Heart left ventricle (tissue), 16 donors: ENCODE data around the gene SLC6A17. TPM values are rescaled to one million over a fixed set of nuclear protein-coding genes. Genes with fewer than 3 reads are reported as not detected.

ENCODE experiments used
- ATAC-seq, 4 donors: fragments of 200-7000 bp; cut with Tn5 transposase; one replicate each; pipeline ENCODE4 v1.9.1; 2020 to 2022; ENCODE audit warnings: moderate library complexity in 4 of 4, mild to moderate bottlenecking in 3 of 4, moderate number of reproducible peaks in 1 of 4
- DNase-seq, 5 donors: peaks; one replicate each; pipeline ENCODE4 v3.0.0-alpha.2; 2020
- H3K27ac ChIP-seq, 12 donors: fragments of 200-600 bp; sonication (generic) in 4 of 12; one replicate each; pipeline versions ENCODE4 v1.5.0 to v1.8.0; 2016 to 2022; ENCODE audit warnings: mild to moderate bottlenecking in 2 of 12
- H3K27me3 ChIP-seq, 9 donors: fragments of 200-600 bp; sonication (generic) in 2 of 9; one replicate each; pipeline versions ENCODE4 v1.5.1 to v1.8.0; 2016 to 2022; ENCODE audit warnings: mild to moderate bottlenecking in 3 of 9
- H3K36me3 ChIP-seq, 9 donors: fragments of 200-600 bp; sonication (generic) in 2 of 9; one replicate each; pipeline versions ENCODE4 v1.5.0 to v1.8.0; 2018 to 2022; ENCODE audit warnings: mild to moderate bottlenecking in 2 of 9
- H3K4me1 ChIP-seq, 12 donors: fragments of 200-600 bp; sonication (generic) in 4 of 12; one replicate each; pipeline versions ENCODE4 v1.5.0 to v1.8.0; 2016 to 2022; ENCODE audit warnings: mild to moderate bottlenecking in 3 of 12
- H3K4me3 ChIP-seq, 12 donors: fragments of 200-600 bp; sonication (generic) in 4 of 12; one replicate each; pipeline versions ENCODE4 v1.5.0 to v1.8.0; 2017 to 2022; ENCODE audit warnings: mild to moderate bottlenecking in 9 of 12, moderate library complexity in 4 of 12
- H3K9me3 ChIP-seq, 12 donors: fragments of 200-600 bp; sonication (generic) in 4 of 12; one replicate each; pipeline versions ENCODE4 v1.5.0 to v1.8.0; 2016 to 2022; ENCODE audit warnings: mild to moderate bottlenecking in 1 of 12
- POLR2A ChIP-seq, 2 donors: fragments of 450-650 bp; IDR thresholded peaks; one replicate each; pipeline ENCODE4 v1.6.1; 2017; ENCODE audit warnings: antibody characterized with exemption in 2 of 2, mild to moderate bottlenecking in 2 of 2, moderate library complexity in 2 of 2
- WGBS, 4 donors: extraction: QIAGEN DNeasy Blood & Tissue Kit in 2 of 4; methylation state at CpG; one replicate each; pipeline versions ENCODE4 v1.1.5 to v1.1.7; 2013 to 2018; 5-methylcytosine and 5-hydroxymethylcytosine counted together
- intact Hi-C, 10 donors: fragments of 100-400 bp; cut with DNase I; formaldehyde crosslinking; loops; one replicate each; pipeline versions ENCODE4 v1.11.1 to v1.14.2; 2022
- polyA plus RNA-seq, 2 donors: library from polyadenylated mRNA; stranded (reverse); fragments of 200-250 nt; gene quantifications; one replicate each; pipeline ENCODE4 v1.2.3, GENCODE V29; 2013
- total RNA-seq, 9 donors: library from RNA; depleted of rRNA in 2 of 9; stranded (reverse); fragments of >200 nt in 2 of 9; fragmentation: NEBNext Ultra II Directional in 3 of 9; extraction: Animal tissue kit (Norgen Biotek cat#: 25700) in 3 of 9; gene quantifications; one replicate each; pipeline versions ENCODE4 v1.1.0 to v1.2.4, GENCODE V29; 2016 to 2023
- TF ChIP-seq, protein P1 (sequence below), 12 donors: fragments of 200-600 bp; sonication (generic) in 4 of 12; IDR thresholded peaks; one replicate each; pipeline versions ENCODE4 v1.5.0 to v1.8.0; 2018 to 2022; ENCODE audit warnings: antibody characterized with exemption in 12 of 12, mild to moderate bottlenecking in 5 of 12
- donor health status: ischemic (EF 13 %, LVEDD 7.1; RV severe dilation, severe dysfunction).
- donor health status: healthy with polysubstance abuse.
- donor health status: DM: no; HTN: yes; CAD: no.
- donor health status: DM: no; HTN: no; CAD: no.
- donor health status: ischemic (EF 25% LVEDD 6.9; RV normal size, moderate dysfunction).
- donor health status: ischemic (EF 25% LVEDD 5.7; RV mildly dilated, moderate dysfunction).
- donor health status: healthy.
- donor health status: DM: yes; HTN: yes; CAD: no.
- donor health status: ischemic (EF 35%, LVEDD 5.7; RV mildly dilated, moderate dysfunction).
- donor health status: nonischemic (EF 11% LVEDD 7.7; RV severe dilation, severe dysfunction).
- donor health status: DM: yes; HTN: yes; CAD: no.
- donor health status: PGD.
- donor health status: ischemic (EF 29% LVEDD 5.4; RV normal size, mild dysfunction).
- donor health status: nonischemic (EF 23%, LVEDD 6.1; RV moderate dilation, normal function).

Gene SLC6A17
- total and polyA plus RNA-seq, 11 donors = 0.07 to 0.50 (median 0.24) TPM; not detected in 3

DNA sequence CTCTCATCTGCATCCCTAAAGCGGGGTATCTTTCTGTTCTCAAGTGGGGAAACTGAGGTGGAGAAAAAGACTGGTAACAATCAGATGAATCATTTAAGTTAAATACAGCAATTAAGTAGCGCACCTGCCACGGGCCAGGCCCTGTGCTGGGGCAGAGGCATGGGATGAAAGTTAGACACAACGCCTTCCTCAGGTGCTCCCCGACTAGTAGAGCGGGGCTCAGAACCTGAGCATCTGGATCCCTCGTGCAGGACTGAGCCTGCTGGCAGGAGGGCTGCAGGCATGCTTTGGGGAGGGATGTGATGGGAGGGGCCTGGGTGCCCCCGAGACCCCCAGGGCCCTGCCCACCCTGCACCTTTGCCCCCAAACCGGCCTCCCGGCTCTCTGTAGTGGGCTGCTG lies 44.9 kb downstream of the SLC6A17 start:
- H3K36me3 ChIP-seq = no peaks in the 10 kb centered on the region
- H3K27ac ChIP-seq = no peak overlapping the region
- intact Hi-C loops = no loop called here
- no peaks in the 10 kb centered on the region for H3K9me3 ChIP-seq
- H3K4me3 ChIP-seq = no peak overlapping the region
- H3K4me1 ChIP-seq = peaks cover 0 to 5% (median under 1%) of the 10 kb centered on the region in 12 donors
- no peak for TF ChIP-seq POLR2A (IDR thresholded peaks at IDR 0.05)
- TF ChIP-seq, protein P1, sequence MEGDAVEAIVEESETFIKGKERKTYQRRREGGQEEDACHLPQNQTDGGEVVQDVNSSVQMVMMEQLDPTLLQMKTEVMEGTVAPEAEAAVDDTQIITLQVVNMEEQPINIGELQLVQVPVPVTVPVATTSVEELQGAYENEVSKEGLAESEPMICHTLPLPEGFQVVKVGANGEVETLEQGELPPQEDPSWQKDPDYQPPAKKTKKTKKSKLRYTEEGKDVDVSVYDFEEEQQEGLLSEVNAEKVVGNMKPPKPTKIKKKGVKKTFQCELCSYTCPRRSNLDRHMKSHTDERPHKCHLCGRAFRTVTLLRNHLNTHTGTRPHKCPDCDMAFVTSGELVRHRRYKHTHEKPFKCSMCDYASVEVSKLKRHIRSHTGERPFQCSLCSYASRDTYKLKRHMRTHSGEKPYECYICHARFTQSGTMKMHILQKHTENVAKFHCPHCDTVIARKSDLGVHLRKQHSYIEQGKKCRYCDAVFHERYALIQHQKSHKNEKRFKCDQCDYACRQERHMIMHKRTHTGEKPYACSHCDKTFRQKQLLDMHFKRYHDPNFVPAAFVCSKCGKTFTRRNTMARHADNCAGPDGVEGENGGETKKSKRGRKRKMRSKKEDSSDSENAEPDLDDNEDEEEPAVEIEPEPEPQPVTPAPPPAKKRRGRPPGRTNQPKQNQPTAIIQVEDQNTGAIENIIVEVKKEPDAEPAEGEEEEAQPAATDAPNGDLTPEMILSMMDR (IDR thresholded peaks at IDR 0.05) = no peak
- WGBS, 4 donors = 90 to 93% (median 91%) methylated on average over 9 to 10 of the region's 10 CpGs
- no peaks in the 10 kb centered on the region for H3K27me3 ChIP-seq
- peak in 1 of 5 donors; percentile 10 for DNase-seq
- ATAC-seq = no peak

DNA sequence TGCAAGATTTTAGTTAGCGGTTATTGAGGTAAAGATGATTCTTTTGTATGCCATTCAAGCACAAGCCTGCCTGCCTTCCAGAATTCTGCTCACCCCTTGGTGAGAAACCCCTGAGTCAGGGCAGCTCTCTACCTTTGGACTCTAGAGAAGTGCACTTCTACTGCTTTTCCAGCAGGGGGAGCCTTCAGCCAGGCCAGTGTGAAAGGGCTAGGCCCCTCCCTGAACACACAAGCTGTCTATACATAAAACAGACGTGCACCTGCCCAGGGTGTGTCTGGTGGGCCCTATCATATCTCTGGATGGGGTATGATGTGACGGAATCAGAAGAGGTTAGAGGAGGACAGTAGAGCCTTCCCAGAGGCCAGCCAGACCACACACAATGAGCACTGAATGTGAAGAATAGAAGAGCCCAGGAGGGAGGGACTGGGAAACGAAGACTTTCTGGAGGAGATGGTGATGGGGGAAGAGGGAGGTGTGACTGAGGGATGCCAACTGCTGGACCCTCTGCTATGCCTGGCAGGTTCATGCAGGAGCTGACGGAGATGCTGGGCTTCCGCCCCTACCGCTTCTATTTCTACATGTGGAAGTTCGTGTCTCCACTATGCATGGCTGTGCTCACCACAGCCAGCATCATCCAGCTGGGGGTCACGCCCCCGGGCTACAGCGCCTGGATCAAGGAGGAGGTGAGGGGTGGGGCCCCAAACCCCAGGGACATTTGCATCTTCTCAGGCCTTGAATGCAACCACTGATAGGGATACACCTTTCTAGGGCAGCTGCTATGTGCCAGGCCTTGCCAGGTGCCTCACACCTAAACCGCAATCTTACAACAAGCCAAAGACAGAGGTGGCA lies 46.8 kb downstream of the SLC6A17 start:
- peak in 3 of 4 donors; percentile 59 to 68 (median 65) for ATAC-seq
- H3K27me3 ChIP-seq = no peaks in the 10 kb centered on the region
- H3K4me1 ChIP-seq = no peaks in the 10 kb centered on the region
- no peak for DNase-seq
- no peak overlapping the region for H3K27ac ChIP-seq
- H3K36me3 ChIP-seq = no peaks in the 10 kb centered on the region
- 58 to 71% (median 60%) methylated on average over 9 to 12 of the region's 12 CpGs for WGBS, 4 donors
- no peak overlapping the region for H3K4me3 ChIP-seq
- H3K9me3 ChIP-seq = no peaks in the 10 kb centered on the region
- intact Hi-C loops = no loop called here
- TF ChIP-seq POLR2A (IDR thresholded peaks at IDR 0.05) = no peak
- TF ChIP-seq, protein P1 (IDR thresholded peaks at IDR 0.05) = peak; percentile 76 to 96 (median 88)

DNA sequence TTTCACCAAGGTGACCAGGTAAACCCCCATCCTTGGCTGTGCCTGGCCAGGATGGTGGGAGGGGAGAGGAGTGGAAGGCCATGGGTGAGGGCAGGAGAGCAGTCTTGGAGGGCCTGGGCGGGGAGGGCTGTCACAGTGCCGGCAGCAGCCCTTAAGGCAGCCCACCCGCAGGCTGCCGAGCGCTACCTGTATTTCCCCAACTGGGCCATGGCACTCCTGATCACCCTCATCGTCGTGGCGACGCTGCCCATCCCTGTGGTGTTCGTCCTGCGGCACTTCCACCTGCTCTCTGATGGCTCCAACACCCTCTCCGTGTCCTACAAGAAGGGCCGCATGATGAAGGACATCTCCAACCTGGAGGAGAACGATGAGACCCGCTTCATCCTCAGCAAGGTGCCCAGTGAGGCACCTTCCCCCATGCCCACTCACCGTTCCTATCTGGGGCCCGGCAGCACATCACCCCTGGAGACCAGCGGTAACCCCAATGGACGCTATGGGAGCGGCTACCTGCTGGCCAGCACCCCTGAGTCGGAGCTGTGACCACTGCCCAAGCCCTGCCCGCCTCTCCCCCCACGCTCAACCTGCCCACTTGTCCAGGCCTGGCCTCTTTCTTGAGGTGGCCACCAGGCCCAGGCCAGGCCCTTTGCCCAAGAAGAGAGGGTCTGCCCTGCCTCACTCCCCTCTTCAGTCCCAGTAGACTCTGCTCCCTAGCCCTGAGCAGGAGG lies 47.8 kb downstream of the SLC6A17 start:
- no peak for ATAC-seq
- H3K4me1 ChIP-seq = peaks cover 0 to 4% (median 0%) of the 10 kb centered on the region in 12 donors
- H3K9me3 ChIP-seq = no peaks in the 10 kb centered on the region
- no peak overlapping the region for H3K4me3 ChIP-seq
- H3K36me3 ChIP-seq = no peaks in the 10 kb centered on the region
- 92 to 96% (median 94%) methylated on average over 18 to 23 of the region's 23 CpGs for WGBS, 4 donors
- no peak overlapping the region for H3K27ac ChIP-seq
- no peak for DNase-seq
- intact Hi-C loops = no loop called here
- H3K27me3 ChIP-seq = no peaks in the 10 kb centered on the region
- TF ChIP-seq POLR2A (IDR thresholded peaks at IDR 0.05) = no peak
- TF ChIP-seq, protein P1 (IDR thresholded peaks at IDR 0.05) = no peak

DNA sequence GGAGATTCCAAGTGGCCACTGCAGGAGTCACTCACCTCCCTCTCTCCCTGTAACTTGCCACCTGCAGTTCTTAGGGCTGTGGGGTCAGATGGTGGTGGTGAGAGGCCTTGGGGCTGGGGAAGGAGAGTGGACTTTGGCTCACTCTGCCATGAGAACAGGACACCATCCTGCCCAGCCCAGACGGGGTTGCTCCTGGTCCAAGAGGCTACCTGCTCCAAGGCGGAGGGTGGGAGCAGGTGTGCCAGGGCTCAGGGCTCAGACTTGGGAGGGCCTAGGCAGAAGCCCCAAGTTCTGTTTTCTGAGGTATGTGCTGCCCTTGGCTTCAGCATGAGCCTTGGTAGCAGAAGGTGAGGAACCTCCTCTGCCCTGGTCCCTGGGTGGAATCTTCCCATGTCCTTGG lies 48.5 kb downstream of the SLC6A17 start:
- Histone ChIP-seq H3K27ac (no peak overlapping the region), H3K9me3 (no peaks in the 10 kb centered on the region), H3K4me1 (peaks cover 0 to 6% (median 0%) of the 10 kb centered on the region in 12 donors), H3K36me3 (no peaks in the 10 kb centered on the region), H3K4me3 (no peak overlapping the region), H3K27me3 (no peaks in the 10 kb centered on the region)
- ATAC-seq = no peak
- intact Hi-C loops = no loop called here
- TF ChIP-seq POLR2A (IDR thresholded peaks at IDR 0.05) = no peak
- TF ChIP-seq, protein P1 (IDR thresholded peaks at IDR 0.05) = no peak
- no peak for DNase-seq
- 92 to 100% (median 95%) methylated on average over 1 to 2 of the region's 2 CpGs for WGBS, 4 donors
